Measurements from ENCODE around the gene KCND1.
"Not testable (repeated sequence)": the region's sequence is repeated elsewhere in the genome, so short reads cannot be mapped to it uniquely, and the experiment has no call there.

The KCND1 gene

GRCh38 chrX:48989483-48989882, 17.8 kb upstream of the KCND1 start:
- DNase-seq (ENCODE audit: extremely low read depth, low read depth): no peak
- TF ChIP-seq CTCF (IDR thresholded peaks at IDR 0.05; ENCODE audit: low read depth, low read length): no peak

- TF ChIP-seq CTCF (IDR thresholded peaks at IDR 0.05; ENCODE audit: low read depth, low read length): no peak
- DNase-seq (ENCODE audit: extremely low read depth, low read depth): no peak
Measured at GRCh38 chrX:48983896-48984295, 12.3 kb upstream of the KCND1 start.

- no peak for TF ChIP-seq CTCF (IDR thresholded peaks at IDR 0.05; ENCODE audit: low read depth, low read length)
- no peak for DNase-seq (ENCODE audit: extremely low read depth, low read depth)
Measured at GRCh38 chrX:48983081-48983480, 11.4 kb upstream of the KCND1 start.

- DNase-seq (ENCODE audit: extremely low read depth, low read depth): no peak
- no peak for TF ChIP-seq CTCF (IDR thresholded peaks at IDR 0.05; ENCODE audit: low read depth, low read length)
Measured at GRCh38 chrX:48981178-48981577, 9.5 kb upstream of the KCND1 start.

GRCh38 chrX:48980341-48980740, 8.7 kb upstream of the KCND1 start:
- DNase-seq (ENCODE audit: extremely low read depth, low read depth): not testable (repeated sequence)

- no peak for DNase-seq (ENCODE audit: extremely low read depth, low read depth)
- TF ChIP-seq CTCF (IDR thresholded peaks at IDR 0.05; ENCODE audit: low read depth, low read length): no peak
Measured at GRCh38 chrX:48978226-48978625, 6.6 kb upstream of the KCND1 start.

GRCh38 chrX:48976086-48976485, 4.4 kb upstream of the KCND1 start:
- TF ChIP-seq CTCF (IDR thresholded peaks at IDR 0.05; ENCODE audit: low read depth, low read length): no peak
- DNase-seq (ENCODE audit: extremely low read depth, low read depth): no peak

GRCh38 chrX:48975541-48975940, 3.9 kb upstream of the KCND1 start:
- TF ChIP-seq CTCF (IDR thresholded peaks at IDR 0.05; ENCODE audit: low read depth, low read length): no peak
- DNase-seq (ENCODE audit: extremely low read depth, low read depth): no peak
